HEK293 (cell line): ENCODE measurements around the gene SCN8A.

Experiments
- CTCF ChIA-PET: fragments of 350-600 bp; formaldehyde crosslinking; extraction: SDS; loops from one replicate; lab custom pipeline; 2021; ENCODE audit warnings: antibody characterized with exemption; lab: Yijun Ruan, JAX
- POLR2A ChIA-PET: fragments of 300-600 bp; formaldehyde crosslinking; extraction: SDS; loops from one replicate; lab custom pipeline; 2020; ENCODE audit warnings: antibody characterized with exemption, inconsistent platforms; lab: Yijun Ruan, JAX
- H3K27ac ChIP-seq: fragments of 200-500 bp; sonication (Bioruptor generic); 2 replicates; pipeline ENCODE4 v1.5.1; 2014; ENCODE audit warnings: low read depth, low read length, control low read depth, inconsistent platforms; ENCODE audit errors: extremely low read depth
- H3K36me3 ChIP-seq, 2 experiments: fragments of 200-500 bp in 1 of 2; sonication (Bioruptor generic) in 1 of 2; 1 replicate in 1 of 2; 2 replicates in 1 of 2; pipeline ENCODE4 v1.5.1; 2014 to 2017; ENCODE audit warnings: inconsistent platforms in 2 of 2, low read length in 2 of 2; ENCODE audit not compliant: control insufficient read depth in 2 of 2, insufficient read depth in 1 of 2
- H3K4me1 ChIP-seq: fragments of 200-500 bp; sonication (Bioruptor generic); 2 replicates; pipeline ENCODE4 v1.5.1; 2014; ENCODE audit warnings: mild to moderate bottlenecking, low read length, inconsistent platforms; ENCODE audit not compliant: control insufficient read depth, insufficient read depth
- H3K4me3 ChIP-seq: 2 replicates; pipeline ENCODE4 v1.5.1; 2011; ENCODE audit warnings: low read depth, mild to moderate bottlenecking, control low read depth, low read length, moderate library complexity
- H3K9me3 ChIP-seq: fragments of 200-500 bp; sonication (Bioruptor generic); 2 replicates; pipeline ENCODE4 v1.5.1; 2014; ENCODE audit warnings: low read depth, low read length, inconsistent platforms; ENCODE audit not compliant: control insufficient read depth, insufficient read depth
- EGR2 ChIP-seq: fragments of 450-650 bp; formaldehyde crosslinking; IDR thresholded peaks from 2 replicates; pipeline ENCODE4 v1.5.1; 2016; ENCODE audit warnings: low read depth, missing biosample characterization, missing genetic modification characterization
- GFI1B ChIP-seq: fragments of 450-650 bp; formaldehyde crosslinking; IDR thresholded peaks from 2 replicates; pipeline ENCODE4 v1.5.1; 2016; ENCODE audit warnings: missing biosample characterization, missing genetic modification characterization
- GLIS1 ChIP-seq: fragments of 450-650 bp; formaldehyde crosslinking; IDR thresholded peaks from 2 replicates; pipeline ENCODE4 v1.5.1; 2016; ENCODE audit warnings: missing biosample characterization, missing genetic modification characterization
- GLIS2 ChIP-seq: fragments of 450-650 bp; formaldehyde crosslinking; IDR thresholded peaks from 2 replicates; pipeline ENCODE4 v1.5.1; 2016; ENCODE audit warnings: missing biosample characterization, missing genetic modification characterization
- IKZF3 ChIP-seq: fragments of 450-650 bp; IDR thresholded peaks from 2 replicates; pipeline ENCODE4 v1.5.0; 2018; ENCODE audit warnings: missing biosample characterization, mild to moderate bottlenecking, missing genetic modification characterization, moderate library complexity
- PATZ1 ChIP-seq: fragments of 450-650 bp; formaldehyde crosslinking; IDR thresholded peaks from 2 replicates; pipeline ENCODE4 v1.5.1; 2016; ENCODE audit warnings: missing biosample characterization, missing genetic modification characterization
- SALL2 ChIP-seq: fragments of 450-650 bp; formaldehyde crosslinking; IDR thresholded peaks from 2 replicates; pipeline ENCODE4 v1.5.0; 2017; ENCODE audit warnings: missing biosample characterization, mild to moderate bottlenecking, missing genetic modification characterization, borderline replicate concordance
- SP2 ChIP-seq: fragments of 450-650 bp; formaldehyde crosslinking; IDR thresholded peaks from 2 replicates; pipeline ENCODE4 v1.5.1; 2016; ENCODE audit warnings: missing biosample characterization, missing genetic modification characterization
- SP3 ChIP-seq: fragments of 450-650 bp; formaldehyde crosslinking; IDR thresholded peaks from 2 replicates; pipeline ENCODE4 v1.5.1; 2016; ENCODE audit warnings: missing biosample characterization, missing genetic modification characterization
- TRIM28 ChIP-seq: IDR thresholded peaks from 2 replicates; pipeline ENCODE4 v1.6.1; 2011; ENCODE audit warnings: low read length, control low read depth, borderline replicate concordance
- WT1 ChIP-seq: fragments of 450-650 bp; formaldehyde crosslinking; IDR thresholded peaks from 2 replicates; pipeline ENCODE4 v1.5.1; 2016; ENCODE audit warnings: missing biosample characterization, missing genetic modification characterization
- ZBTB10 ChIP-seq: fragments of 450-650 bp; formaldehyde crosslinking; IDR thresholded peaks from 2 replicates; pipeline ENCODE4 v1.5.1; 2016; ENCODE audit warnings: missing biosample characterization, missing genetic modification characterization
- ZFHX2 ChIP-seq: fragments of 450-650 bp; formaldehyde crosslinking; conservative IDR thresholded peaks from 2 replicates; pipeline ENCODE4 v1.5.1; 2016; ENCODE audit warnings: missing biosample characterization, missing genetic modification characterization
- ZFP41 ChIP-seq: fragments of 450-650 bp; formaldehyde crosslinking; IDR thresholded peaks from 2 replicates; pipeline ENCODE4 v1.5.1; 2016; ENCODE audit warnings: missing biosample characterization, missing genetic modification characterization, borderline replicate concordance
- ZNF140 ChIP-seq: fragments of 450-650 bp; formaldehyde crosslinking; IDR thresholded peaks from 2 replicates; pipeline ENCODE4 v1.5.1; 2016; ENCODE audit warnings: missing biosample characterization, missing genetic modification characterization
- ZNF19 ChIP-seq: fragments of 450-650 bp; formaldehyde crosslinking; IDR thresholded peaks from 2 replicates; pipeline ENCODE4; 2016; ENCODE audit warnings: missing biosample characterization, missing genetic modification characterization, low read depth
- ZNF2 ChIP-seq: fragments of 450-650 bp; formaldehyde crosslinking; IDR thresholded peaks from 2 replicates; pipeline ENCODE4 v1.5.1; 2016; ENCODE audit warnings: missing biosample characterization, missing genetic modification characterization
- ZNF202 ChIP-seq: fragments of 450-650 bp; formaldehyde crosslinking; IDR thresholded peaks from 2 replicates; pipeline ENCODE4 v1.5.1; 2016; ENCODE audit warnings: missing biosample characterization, missing genetic modification characterization, borderline replicate concordance
- ZNF211 ChIP-seq: fragments of 450-650 bp; formaldehyde crosslinking; IDR thresholded peaks from 2 replicates; pipeline ENCODE4 v1.5.1; 2016; ENCODE audit warnings: low read depth, missing biosample characterization, missing genetic modification characterization
- ZNF214 ChIP-seq: fragments of 450-650 bp; formaldehyde crosslinking; IDR thresholded peaks from 2 replicates; pipeline ENCODE4 v1.5.1; 2017; ENCODE audit warnings: missing biosample characterization, mild to moderate bottlenecking, missing genetic modification characterization, borderline replicate concordance
- ZNF24 ChIP-seq: fragments of 450-650 bp; formaldehyde crosslinking; IDR thresholded peaks from 2 replicates; pipeline ENCODE4 v1.5.1; 2016; ENCODE audit warnings: missing biosample characterization, missing genetic modification characterization
- ZNF248 ChIP-seq: fragments of 450-650 bp; formaldehyde crosslinking; IDR thresholded peaks from 2 replicates; pipeline ENCODE4 v1.5.1; 2017; ENCODE audit warnings: missing biosample characterization, missing genetic modification characterization
- ZNF404 ChIP-seq: fragments of 450-650 bp; formaldehyde crosslinking; IDR thresholded peaks from 2 replicates; pipeline ENCODE4 v1.5.1; 2017; ENCODE audit warnings: missing biosample characterization, missing genetic modification characterization
- ZNF433 ChIP-seq: fragments of 450-650 bp; formaldehyde crosslinking; IDR thresholded peaks from 2 replicates; pipeline ENCODE4 v1.5.1; 2016; ENCODE audit warnings: missing biosample characterization, missing genetic modification characterization, low read depth
- ZNF488 ChIP-seq: fragments of 450-650 bp; formaldehyde crosslinking; IDR thresholded peaks from 2 replicates; pipeline ENCODE4 v1.5.1; 2016; ENCODE audit warnings: missing biosample characterization, missing genetic modification characterization
- ZNF501 ChIP-seq: fragments of 450-650 bp; formaldehyde crosslinking; IDR thresholded peaks from 2 replicates; pipeline ENCODE4 v1.5.1; 2016; ENCODE audit warnings: missing biosample characterization, missing genetic modification characterization
- ZNF555 ChIP-seq: fragments of 450-650 bp; formaldehyde crosslinking; conservative IDR thresholded peaks from 2 replicates; pipeline ENCODE4 v1.5.1; 2017; ENCODE audit warnings: missing biosample characterization, mild to moderate bottlenecking, missing genetic modification characterization, inconsistent platforms
- ZNF558 ChIP-seq: fragments of 450-650 bp; formaldehyde crosslinking; IDR thresholded peaks from 2 replicates; pipeline ENCODE4 v1.5.1; 2016; ENCODE audit warnings: missing biosample characterization, missing genetic modification characterization
- ZNF585B ChIP-seq: fragments of 450-650 bp; formaldehyde crosslinking; IDR thresholded peaks from 2 replicates; pipeline ENCODE4 v1.5.1; 2016; ENCODE audit warnings: missing biosample characterization, missing genetic modification characterization
- ZNF596 ChIP-seq: fragments of 450-650 bp; IDR thresholded peaks from 2 replicates; pipeline ENCODE4 v1.5.0; 2018; ENCODE audit warnings: missing biosample characterization, mild to moderate bottlenecking, missing genetic modification characterization, moderate library complexity
- ZNF600 ChIP-seq: fragments of 450-650 bp; formaldehyde crosslinking; IDR thresholded peaks from 2 replicates; pipeline ENCODE4 v1.5.1; 2016; ENCODE audit warnings: missing biosample characterization, missing genetic modification characterization
- ZNF610 ChIP-seq: fragments of 450-650 bp; formaldehyde crosslinking; IDR thresholded peaks from 2 replicates; pipeline ENCODE4 v1.5.1; 2016; ENCODE audit warnings: missing biosample characterization, missing genetic modification characterization, borderline replicate concordance
- ZNF645 ChIP-seq: fragments of 450-650 bp; formaldehyde crosslinking; IDR thresholded peaks from 2 replicates; pipeline ENCODE4; 2016; ENCODE audit warnings: missing biosample characterization, missing genetic modification characterization
- ZNF792 ChIP-seq: fragments of 450-650 bp; formaldehyde crosslinking; IDR thresholded peaks from 2 replicates; pipeline ENCODE4 v1.5.1; 2016; ENCODE audit warnings: missing biosample characterization, missing genetic modification characterization

Gene SCN8A

GRCh38 chr12:51847643-51848325 is 256.8 kb downstream of the SCN8A start (continued):
- TF ChIP-seq PATZ1 (tag by site-specific recombination) (peak; percentile 55), IKZF3 (tag by site-specific recombination) (no peak), SP2 (tag by site-specific recombination) (peak; percentile 48; the same call in 1 of the 2 replicates), ZNF555 (tag by site-specific recombination) (no peak), ZFHX2 (tag by site-specific recombination) (peak; percentile 80), GLIS2 (tag by site-specific recombination) (peak; percentile 73), SP3 (peak; percentile 56; the same call in 1 of the 2 replicates), ZNF24 (tag by site-specific recombination) (no peak), EGR2 (tag by site-specific recombination) (peak; percentile 71), ZNF596 (tag by site-specific recombination) (no peak), WT1 (tag by site-specific recombination) (no peak), ZNF211 (tag by site-specific recombination) (no peak), ZNF488 (tag by site-specific recombination) (no peak), ZNF19 (tag by site-specific recombination) (no peak), ZNF140 (no peak), ZNF404 (tag by site-specific recombination) (no peak), ZNF610 (tag by site-specific recombination) (no peak), ZNF248 (tag by site-specific recombination) (no peak)

GRCh38 chr12:51848326-51848727 is 257.3 kb downstream of the SCN8A start, which contains the start of gene FIGNL2:
Gene FIGNL2 (minus strand): TSS chr12:51848718. CDS start chr12:51822413, 26,305 bp downstream.
- no peaks in the 10 kb centered on the region for H3K36me3 ChIP-seq
- POLR2A ChIA-PET = no interaction called here
- CTCF ChIA-PET = interaction anchor here (0.5 kb wide), 1 partner anchor 160 kb away, joined by 3 read pairs; no protein-coding TSS in a partner anchor

More at GRCh38 chr12:51848326-51848727, 257.3 kb downstream of the SCN8A start, which contains the start of gene FIGNL2:
- no peaks in the 10 kb centered on the region for H3K9me3 ChIP-seq
- peaks cover 3% of the 10 kb centered on the region; the same call in 1 of the 2 replicates for H3K4me1 ChIP-seq
- H3K27ac ChIP-seq = no peak within 1 kb of the TSS; the same call in 1 of the 2 replicates
- H3K4me3 ChIP-seq = peak within 1 kb of the TSS; percentile 39
- TF ChIP-seq ZNF792 (tag by site-specific recombination) (no peak), ZNF433 (tag by site-specific recombination) (no peak), GLIS1 (tag by site-specific recombination) (no peak), ZNF585B (tag by site-specific recombination) (no peak), ZNF501 (no peak), ZNF2 (tag by site-specific recombination) (no peak), SALL2 (no peak), GFI1B (tag by site-specific recombination) (no peak), ZNF214 (tag by site-specific recombination) (no peak), TRIM28 (no peak), ZNF558 (tag by site-specific recombination) (no peak), ZNF645 (tag by site-specific recombination) (no peak), ZBTB10 (tag by site-specific recombination) (no peak), ZFP41 (tag by site-specific recombination) (no peak), ZNF600 (tag by site-specific recombination) (no peak), ZNF202 (tag by site-specific recombination) (no peak)
